HG03439 (cell line): Measurements from ENCODE around the gene LTBP1.
"Not testable (repeated sequence)": the region's sequence is repeated elsewhere in the genome, so short reads cannot be mapped to it uniquely, and the experiment has no call there.

ENCODE experiments used
- ATAC-seq: cut with Tn5 transposase; IDR thresholded peaks from one replicate; pipeline ENCODE4 v1.9.1; 2021; ENCODE audit warnings: mild to moderate bottlenecking, moderate library complexity; ENCODE audit not compliant: unreplicated experiment

LTBP1 gene

GRCh38 chr2:33333433-33333832 lies 386.7 kb downstream of the LTBP1 start:
- no peak for ATAC-seq

DNA sequence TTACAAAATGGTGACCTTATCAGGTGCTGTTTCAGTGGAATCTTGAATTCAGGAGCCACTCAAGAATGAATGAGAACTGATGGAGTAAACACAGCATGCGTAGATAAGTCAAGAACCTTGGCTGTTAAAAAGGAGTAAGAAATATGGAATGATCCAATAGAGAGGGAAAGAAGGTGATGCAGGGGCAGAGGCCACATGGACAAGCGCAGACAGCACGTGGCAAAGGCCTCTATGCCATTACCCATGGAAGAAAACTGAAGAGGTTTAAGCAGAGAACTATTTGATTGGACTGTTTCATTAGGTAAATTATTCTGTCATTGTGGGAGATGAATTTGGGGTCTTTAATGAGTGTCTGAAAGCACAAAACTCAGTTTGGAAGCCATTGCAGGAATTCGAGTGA lies 387.3 kb downstream of the LTBP1 start:
- no peak for ATAC-seq

GRCh38 chr2:33335516-33335915 lies 388.8 kb downstream of the LTBP1 start:
- no peak for ATAC-seq

DNA sequence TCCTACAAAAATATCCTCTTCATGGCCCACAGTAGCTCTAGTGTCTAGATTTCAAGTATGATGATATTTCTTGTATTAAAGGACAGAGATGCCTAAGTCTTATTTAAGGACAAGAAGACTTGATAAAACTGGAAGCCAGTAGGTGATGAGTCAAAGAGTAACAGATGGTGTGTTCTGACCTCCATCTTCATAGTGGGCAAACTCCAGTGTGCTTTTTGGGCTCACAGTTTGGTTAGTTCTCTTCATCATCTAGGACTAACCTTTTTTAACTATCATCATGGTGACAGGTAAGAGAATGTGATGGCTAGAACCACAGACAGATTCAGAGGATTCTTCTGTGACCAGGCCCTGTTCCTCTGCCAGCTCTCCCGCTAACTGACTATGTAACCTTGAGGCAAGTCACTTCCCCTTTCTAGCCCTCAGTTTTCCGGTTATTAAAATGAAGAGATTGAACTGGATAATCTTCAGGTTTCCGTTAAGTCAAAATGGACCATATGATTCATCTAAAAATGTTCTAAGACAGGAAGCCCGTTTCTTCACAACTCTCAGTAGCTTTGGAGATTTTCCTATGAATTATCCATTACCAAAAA lies 389.4 kb downstream of the LTBP1 start:
- ATAC-seq = no peak

DNA sequence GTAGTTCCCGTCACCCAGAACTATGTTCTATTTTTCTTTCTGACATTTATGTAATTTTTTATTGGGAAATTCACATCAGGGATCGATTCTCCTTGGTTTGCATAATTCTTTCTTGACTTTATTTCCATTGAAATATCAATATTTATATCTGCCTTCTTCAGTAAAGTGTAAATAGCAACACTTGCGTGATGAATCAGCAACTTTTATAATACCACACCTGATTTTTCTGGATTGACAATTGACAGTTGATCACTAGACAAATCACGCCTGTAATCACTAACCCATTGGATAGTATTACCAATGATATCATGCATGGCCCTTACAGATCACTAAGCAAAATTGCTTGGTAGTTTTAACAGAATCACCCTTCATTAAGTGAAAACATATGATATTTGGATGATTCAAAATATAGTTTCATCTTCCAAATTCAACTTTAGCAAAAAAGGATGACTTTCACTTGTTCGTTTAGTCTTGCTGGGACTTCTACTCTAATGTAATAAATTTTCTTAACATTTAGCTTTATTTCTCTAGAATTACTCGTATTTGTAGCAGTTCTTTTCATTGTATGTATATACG lies 390.7 kb downstream of the LTBP1 start:
- no peak for ATAC-seq

DNA sequence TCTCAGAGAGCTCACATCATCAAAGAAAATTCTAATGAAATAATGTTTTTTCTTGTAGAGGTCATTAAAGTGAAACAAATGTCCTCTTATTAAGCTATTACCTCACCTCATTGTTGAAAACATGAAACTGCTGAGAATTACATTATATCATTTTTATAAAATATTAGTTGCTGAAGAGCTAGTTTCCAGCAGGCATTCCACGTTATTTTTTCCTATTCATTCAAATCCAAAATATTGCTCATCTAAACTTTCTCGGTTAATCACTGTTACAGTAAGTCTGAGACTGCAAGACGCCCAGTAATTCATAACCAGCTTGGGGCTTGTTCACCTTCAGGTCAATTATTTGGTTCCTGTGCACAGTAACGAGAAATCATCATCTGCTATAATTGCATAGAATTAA lies 391.2 kb downstream of the LTBP1 start:
- no peak for ATAC-seq

DNA sequence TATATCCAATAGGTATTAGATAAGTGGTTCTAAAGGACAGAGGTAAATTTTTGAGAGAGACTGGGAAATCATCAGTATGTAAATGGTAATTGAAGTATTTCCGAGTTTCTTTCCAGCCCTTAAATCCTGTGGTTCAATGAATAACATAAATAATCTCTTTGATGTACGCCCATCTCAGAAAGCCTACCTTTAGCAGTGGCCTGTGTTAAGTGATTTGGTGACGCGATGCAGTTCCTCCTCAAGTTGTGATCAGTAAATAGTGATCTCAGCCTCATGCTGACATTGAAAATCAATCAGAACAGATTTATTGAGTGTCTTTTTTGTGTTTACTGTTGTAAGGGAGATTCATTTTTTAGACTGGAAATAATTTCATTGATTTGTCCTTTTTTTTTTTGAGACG lies 392.5 kb downstream of the LTBP1 start:
- ATAC-seq = no peak

- ATAC-seq = no peak
Measured at GRCh38 chr2:33340280-33340679, 393.5 kb downstream of the LTBP1 start.

DNA sequence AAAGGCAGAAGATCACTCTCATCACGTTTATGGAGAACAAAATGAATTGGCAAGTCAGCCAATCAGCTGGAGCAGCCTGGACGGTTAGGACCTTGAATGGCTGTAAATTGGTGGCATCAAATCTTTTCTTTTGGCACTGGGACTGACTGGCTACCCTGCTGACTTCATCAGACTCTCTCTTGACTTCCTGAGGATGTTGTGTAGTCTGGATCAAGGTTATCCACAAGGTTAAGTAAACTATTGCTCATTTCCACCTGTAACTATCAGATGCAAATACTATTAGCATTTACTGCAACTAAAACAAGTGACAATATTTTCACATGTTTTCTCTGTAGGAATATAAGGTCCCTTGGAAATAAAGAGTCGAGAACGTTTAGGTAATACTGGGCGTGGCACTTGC lies 395.4 kb downstream of the LTBP1 start:
- ATAC-seq = no peak

- no peak for ATAC-seq
Measured at GRCh38 chr2:33342705-33343104, 396.0 kb downstream of the LTBP1 start.

DNA sequence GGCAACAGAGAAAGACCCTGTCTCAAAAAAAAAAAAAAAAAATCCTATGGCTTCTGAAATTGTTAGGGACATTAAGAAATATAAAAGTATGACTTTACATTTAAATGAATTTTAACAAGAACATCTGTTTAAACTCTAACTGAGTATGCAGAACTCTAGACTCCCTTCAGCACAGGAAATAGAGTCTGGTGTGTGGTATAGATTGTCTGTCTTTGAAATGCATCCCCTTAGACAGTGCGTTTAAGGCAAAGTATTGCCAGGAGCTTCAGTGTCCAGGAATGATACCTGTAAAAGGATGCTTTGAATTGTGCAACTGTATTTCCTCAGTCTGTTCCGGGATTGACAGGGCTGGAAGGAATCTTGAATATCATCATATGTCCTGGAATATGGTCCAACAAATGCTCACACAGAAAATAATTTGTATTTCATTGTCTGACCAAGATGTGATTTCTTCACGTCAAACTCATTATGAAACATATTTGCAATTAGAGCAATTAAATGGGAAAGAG lies 396.7 kb downstream of the LTBP1 start:
- no peak for ATAC-seq

DNA sequence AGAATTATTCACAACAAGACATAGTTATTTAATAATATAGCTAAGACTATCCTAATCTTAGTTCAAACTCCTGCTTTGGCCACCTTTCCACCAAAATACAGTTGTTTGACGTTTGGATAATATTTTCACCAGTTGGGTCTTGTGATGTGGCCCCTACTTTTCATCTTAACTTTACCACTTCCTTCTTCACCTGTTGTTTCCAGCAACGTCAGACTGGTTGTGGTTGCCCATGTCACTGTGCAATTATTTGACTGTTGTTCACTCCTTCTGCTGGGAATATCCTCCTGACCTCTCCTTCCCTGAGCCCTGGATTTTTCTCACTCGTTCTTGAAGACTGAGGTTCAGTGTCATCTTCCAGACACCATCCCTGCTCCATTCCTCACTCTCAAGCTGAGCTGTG lies 397.5 kb downstream of the LTBP1 start:
- no peak for ATAC-seq

DNA sequence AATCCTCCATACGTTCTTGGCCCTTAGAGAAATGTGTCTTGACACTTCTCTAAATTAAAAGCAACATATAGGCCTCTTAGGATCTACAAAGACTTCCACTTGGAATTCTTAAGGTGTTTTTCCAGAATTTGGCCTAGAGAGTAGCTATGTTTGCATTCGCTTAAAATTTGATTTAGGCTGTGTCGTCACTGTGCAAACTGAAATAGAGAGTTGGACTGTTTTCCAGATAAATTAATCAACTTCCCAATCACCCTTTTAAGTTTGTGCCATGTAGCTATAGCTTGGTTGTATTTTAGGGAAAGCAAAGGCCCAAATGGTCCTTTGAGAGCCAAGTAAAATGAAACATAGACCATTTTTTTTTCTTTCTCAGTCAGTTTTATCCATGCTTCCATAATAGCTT lies 401.1 kb downstream of the LTBP1 start:
- no peak for ATAC-seq

DNA sequence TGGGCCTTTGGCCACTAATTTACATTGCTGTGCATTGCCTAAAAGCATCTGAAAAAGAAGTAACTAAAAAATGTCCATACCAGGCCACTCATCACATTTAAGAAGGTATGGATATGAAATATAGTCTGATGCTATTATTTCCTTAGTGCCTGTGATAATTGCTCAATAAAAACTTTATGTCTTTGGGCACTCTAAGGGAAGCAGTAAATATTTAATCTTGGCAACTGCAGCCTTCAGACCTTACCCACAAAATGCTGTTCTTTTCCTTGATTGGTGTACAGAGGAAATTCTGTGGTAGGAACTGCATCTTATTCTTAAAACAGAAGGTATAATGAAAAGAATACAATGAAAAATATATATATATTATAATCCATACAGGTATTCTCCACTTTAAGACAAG lies 403.9 kb downstream of the LTBP1 start:
- no peak for ATAC-seq

GRCh38 chr2:33351781-33352180 lies 405.0 kb downstream of the LTBP1 start:
- no peak for ATAC-seq

DNA sequence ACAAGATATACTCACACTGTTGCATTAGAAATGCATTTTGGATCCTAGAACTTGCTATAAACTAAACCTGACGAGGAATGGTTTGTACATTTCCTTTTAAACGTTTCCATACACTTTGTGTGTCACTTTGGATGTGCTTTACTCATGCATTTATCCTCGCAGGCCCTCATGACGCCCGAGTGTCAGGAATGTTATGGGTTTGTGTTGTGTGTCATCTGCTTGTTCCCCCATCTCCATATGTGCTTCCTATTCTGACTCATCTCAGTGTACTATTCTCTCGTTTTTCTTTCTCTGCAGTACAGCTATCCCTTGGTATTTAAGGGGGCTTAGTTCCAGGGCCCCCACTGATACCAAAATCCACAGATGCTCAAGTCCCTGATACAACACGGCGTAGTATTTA lies 408.2 kb downstream of the LTBP1 start:
- ATAC-seq = no peak

DNA sequence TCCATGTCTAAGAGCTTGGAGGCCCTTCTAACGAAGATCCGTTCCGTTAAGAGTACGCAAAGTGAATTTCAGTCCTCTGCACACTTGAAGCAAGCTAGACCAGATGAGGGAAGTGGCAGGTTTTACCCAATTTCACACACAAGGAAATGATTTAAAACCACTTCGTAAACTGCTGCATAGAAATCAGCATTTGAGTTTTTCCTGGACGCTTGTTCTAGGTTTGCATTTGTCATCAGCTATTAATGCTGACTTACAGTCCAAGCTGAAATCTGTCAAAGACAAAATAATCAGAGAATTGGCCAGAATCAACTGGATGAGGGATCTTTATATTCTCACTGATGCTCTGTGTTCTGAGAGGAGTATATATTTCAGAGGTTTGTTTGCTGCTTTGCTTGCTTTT lies 412.1 kb downstream of the LTBP1 start:
- no peak for ATAC-seq

GRCh38 chr2:33363325-33364298 lies 416.9 kb downstream of the LTBP1 start:
- ATAC-seq = no peak

DNA sequence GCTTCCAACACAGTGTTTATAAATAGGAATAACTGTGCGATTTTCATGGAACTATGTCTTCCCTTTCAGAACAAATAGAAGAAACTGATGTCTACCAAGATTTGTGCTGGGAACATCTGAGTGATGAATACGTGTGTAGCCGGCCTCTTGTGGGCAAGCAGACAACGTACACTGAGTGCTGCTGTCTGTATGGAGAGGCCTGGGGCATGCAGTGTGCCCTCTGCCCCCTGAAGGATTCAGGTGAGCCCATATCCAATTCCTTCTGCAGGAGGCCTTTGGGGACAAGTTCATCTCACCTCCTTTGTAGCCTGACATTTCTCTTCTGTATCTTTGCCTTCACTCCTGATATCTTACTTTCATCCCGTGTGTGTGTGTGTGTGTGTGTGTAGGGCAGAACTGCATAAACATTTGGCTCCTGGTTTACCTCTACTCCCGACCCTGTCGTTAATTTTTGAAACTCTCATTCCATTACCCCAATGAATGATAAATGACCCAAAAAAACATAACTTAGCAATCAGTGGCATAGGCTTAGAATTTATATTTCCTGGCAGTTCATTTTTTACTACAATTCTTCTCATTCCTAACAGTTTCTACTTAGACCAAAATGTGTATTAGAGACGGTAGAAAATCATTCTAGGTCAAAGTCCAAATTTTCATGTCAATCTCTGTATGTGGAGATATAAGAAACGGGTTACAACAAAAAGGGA lies 418.7 kb downstream of the LTBP1 start:
- no peak for ATAC-seq

DNA sequence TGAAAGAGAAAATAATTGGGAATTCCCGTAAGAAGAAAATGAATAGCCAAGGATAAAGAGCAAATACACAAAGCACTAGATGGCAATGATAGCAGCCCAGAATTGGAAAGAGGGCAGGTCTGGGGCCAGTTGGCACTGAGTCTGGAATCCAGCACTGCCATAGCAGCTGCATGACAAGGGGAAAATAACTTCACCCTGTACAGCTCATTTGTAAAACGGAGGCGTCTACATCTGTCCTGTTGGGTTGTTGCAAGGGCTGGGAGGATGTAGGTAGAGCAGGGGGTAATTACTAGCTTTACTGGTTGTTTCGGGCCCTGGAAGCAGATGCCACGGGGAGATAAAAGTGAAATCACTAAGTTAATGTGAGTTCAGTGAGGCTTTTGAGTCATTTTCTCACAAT lies 419.7 kb downstream of the LTBP1 start:
- ATAC-seq = no peak

GRCh38 chr2:33368524-33368923 lies 421.8 kb downstream of the LTBP1 start:
- not testable (repeated sequence) for ATAC-seq
